Stimulated activated CD8-positive, alpha-beta memory T cell treated with anti-CD3 and anti-CD28 coated beads, Interleukin-15, amount 100 ng/mL, for 48 hours (primary cell): Measurements from ENCODE around the gene CLDN11.

Experiments used
- DNase-seq, 2 donors: peaks; one replicate each; pipeline ENCODE4 v3.0.0-alpha.2; 2020; ENCODE audit warnings: low read depth in 2 of 2

The CLDN11 gene

DNA sequence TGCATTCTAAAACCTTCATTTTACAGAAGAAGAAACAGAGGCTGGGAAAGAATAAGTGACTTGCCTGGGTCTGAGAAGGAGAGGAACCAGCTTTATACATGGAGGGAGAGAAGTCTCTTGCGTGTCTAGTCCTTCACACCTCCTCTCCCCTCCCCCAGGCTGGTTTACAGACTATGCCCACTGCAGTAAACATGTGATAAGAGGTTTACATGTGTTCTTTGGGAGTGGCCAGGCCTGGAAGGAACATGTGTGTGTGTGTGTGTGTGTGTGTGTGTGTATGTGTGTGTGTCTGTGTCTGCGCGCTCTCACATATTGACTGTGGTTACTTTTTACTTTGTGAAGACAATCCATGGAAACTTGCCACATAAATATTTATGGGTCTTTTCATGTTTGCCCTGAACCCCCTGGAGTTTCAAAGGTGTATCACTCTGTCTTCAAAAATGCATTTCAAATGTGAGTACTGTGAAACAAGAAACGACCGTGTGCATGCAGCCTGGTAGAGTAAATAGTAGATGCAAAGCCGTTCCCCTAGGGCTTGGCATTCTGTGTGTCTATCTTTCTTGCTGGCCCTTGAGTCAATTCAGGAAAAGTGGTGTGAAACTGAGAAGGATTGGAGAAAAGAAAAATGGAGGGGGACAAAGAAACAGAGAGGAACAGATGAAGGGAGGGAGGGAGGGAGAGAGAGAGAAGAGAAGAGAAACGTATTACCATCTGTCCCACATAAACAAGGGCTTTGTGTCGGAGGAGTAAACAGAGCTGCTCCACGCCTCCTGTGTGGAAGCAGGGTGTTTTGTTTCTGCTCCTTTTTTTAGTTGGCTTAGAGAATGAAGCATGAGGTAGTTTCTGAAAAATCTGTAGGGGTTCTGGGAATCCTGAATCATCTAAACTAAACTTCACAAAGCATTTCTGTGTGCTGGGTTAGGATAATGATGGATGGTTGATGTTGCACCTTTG, 51.7 kb downstream of the CLDN11 start:
- no peak for DNase-seq

DNA sequence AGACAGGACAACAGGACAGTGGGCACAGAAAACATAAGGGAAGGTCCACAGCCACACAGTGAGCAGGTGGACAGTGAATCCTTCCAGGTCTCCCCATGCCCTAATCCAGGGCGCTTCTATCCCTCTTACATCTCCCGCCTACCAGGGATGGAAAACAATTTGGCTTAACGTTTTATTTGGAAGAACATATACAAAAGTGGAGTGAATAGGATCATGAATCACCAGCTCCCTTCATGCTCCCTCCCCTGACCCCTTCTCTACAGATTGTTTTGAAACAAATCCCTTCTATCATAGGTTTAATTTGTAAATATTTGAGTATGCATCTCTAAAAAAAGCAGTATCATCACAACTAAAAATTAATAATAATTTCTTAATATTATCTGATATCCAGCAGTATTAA, 52.5 kb downstream of the CLDN11 start:
- DNase-seq, result no peak

DNA sequence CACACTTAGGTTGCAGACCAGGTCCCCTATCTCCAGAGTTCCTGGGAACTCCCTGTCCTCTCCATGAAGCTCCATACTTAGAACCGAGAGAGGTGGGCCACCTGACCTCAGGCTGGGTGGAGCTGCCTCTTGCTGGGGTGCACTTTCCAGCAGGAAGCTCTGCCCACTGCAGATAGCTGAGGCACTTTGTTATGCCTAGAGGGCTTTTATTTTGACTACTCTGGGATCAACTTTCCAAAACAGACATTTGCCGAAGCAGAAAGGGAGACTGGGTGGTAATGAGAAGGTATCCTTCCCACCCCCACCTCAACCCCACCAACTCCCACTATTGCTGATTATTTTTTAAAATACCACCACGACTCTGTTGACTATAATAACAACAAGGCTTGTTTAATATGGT, 54.7 kb downstream of the CLDN11 start:
- DNase-seq, result no peak

DNA sequence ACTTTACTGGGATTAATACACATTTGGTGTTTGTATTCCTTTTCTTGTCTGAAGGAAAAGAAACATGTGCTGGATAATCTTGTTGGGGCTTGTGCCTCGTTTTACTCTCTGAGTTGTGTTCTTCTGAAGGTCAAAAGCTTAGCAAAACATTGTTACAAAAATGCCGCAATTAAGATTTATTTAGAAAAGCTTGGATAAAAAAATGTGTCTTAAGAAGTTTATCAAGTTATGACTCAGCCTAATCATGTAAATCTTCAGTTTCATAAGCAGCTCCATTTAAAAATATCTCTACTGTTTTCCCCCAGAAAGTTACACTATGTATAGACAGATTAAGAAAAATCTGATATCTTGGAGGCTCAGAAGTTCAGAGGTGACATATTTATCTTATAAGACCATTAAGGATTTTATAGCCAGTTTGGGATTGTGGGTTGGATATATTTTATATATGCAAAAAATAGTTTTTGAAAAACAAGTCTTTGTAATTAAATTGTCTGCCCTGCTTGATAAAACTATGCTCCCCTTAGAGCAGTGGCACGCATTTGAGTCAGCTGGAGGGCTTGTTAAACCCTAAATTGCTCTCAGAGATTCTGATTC, 56.5 kb downstream of the CLDN11 start:
- no peak for DNase-seq

DNA sequence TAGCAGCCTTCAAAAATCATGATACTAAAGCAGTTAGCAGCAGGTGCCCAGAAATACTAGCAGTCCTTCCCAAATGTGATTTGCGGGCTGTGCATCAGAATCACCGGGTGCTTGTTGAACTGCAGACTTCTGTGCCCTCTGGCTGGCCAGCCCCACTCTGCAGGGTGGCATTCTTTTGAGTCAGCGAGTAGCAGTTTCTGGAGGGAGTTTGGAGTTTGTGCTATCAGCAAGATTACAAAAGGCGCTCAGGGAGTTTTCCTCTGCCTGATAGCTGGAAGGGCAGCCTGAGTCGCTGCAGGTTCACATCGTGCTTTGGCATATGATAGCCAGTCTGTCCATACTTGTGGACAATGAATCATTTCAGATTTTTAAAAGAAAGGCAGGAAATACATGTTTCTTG, 57.6 kb downstream of the CLDN11 start:
- DNase-seq, result no peak

DNA sequence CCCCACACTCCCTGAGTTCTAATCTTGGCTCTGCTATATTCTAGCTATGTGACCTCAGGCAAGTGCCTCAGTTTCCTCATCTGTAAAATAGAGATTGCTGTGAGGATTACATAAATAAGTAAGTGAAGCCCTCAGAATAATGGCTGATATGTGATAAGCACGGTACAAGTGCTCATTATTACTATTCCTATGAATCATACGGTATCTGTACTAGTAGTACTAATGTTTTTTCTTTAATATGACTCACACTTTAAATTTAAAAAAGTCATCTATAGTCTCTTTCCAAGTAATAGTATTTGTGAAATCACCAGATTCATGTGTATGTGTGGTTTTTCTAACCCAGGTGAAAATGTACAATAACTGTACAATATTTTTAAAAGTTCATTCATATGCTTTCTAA, 58.7 kb downstream of the CLDN11 start:
- no peak for DNase-seq

DNA sequence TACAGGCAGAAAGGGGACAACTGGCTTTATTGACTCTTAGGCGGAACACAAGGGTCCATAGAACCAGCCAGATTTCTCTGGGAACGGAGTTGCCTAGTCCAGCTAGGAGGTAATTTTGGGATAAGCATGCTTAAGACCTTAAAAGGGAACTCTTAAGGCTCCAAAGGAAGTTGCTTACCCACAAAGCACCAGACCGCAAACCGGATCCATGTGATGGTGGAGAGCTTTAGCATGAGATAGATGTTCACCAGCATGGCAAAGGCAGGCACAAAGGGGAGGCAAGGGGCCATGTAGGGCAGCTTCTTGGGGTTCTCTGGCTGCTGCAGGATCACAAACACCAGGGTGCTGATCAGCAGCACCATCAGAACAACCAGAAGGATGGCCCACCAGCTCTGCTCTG, 61.4 kb downstream of the CLDN11 start:
- DNase-seq, result no peak

DNA sequence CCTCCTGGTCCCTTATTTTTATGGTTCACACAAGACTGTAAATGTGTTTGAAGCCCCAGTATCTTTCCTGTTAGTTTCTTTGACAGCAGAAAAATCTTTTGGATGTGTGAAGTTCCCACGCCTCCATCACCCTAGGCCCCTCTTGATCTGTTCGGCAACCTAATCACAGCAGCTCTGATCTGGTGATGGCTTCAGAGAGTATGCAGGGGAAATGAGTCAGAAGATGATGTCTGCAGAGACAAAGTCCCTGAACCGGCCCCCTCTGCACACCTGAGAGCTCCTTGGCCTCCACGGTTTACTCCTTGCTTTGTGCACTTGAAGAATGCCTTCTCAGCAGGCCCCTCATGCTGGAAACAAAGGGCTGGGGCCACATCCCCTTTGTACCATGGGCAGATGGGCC, 63.5 kb downstream of the CLDN11 start:
- no peak for DNase-seq

DNA sequence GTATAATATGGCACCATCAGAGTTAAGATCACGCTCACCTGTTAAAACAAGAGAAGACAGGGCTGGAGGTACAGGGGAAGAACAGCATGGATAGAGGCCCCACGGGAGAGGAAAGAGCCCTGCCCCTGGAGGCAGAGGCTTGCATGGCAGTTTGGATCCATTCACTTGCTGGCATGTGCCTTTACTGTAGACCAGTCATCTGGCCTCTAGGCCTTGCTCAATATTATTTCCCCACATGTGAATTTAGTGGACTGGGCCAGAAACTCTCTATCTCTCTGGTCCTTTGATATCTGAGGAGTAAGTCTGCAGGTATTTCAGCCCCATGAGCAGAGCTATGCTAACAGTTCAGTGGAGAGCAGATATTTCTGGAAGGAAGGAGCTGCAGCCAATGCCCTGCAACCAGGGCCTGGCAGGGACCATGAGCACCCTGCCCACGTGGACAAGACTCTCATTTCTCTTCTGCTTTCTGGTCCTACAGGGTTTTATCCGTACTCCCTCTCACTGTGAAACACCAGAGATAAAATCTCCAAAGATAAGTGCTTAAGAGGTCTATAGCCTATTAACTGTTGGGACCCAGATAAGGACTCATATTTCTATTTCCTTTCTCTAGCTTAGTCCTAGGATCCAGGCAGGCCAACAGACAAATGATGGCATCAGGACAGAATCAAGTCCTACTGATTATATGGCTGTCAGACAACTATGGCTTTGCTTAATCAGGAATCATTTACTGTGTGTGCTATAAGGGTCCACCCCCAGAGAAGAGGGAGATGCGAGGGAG, 65.0 kb downstream of the CLDN11 start:
- no peak for DNase-seq
